HG03175 (cell line): ENCODE data around the gene ACACA.

ENCODE experiments used
- ATAC-seq: cut with Tn5 transposase; IDR thresholded peaks from one replicate; pipeline ENCODE4 v1.9.1; 2021; ENCODE audit warnings: mild to moderate bottlenecking, moderate library complexity; ENCODE audit not compliant: unreplicated experiment

The ACACA gene

GRCh38 chr17:37142294-37142896, 264.2 kb downstream of the ACACA start:
- ATAC-seq = no peak

DNA sequence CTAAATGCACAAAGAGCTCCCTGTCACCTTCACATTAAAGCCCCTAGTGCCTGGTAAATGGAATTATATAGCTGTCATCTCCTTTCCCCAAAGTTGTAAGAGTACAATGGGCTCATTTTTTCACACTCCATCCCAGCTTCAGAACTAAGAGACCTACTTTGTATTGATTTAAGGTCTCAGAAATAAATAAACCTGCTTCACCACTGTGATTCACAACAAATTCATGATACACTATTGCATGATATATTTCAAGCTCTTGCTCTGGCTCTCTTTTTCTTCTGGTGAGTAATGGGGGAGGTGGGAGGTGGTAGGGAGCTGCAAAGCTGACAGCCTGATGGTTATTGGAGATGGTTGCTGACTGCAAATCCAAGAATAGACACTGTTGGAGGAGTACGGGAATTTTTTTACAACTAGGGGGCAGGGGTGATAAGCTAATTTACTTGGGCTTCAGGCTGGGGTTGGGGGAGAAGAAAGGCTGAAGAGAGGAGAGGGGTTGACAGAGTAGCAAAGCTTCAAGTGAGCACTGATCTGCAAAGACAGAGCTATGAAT, 268.0 kb downstream of the ACACA start:
- no peak for ATAC-seq

DNA sequence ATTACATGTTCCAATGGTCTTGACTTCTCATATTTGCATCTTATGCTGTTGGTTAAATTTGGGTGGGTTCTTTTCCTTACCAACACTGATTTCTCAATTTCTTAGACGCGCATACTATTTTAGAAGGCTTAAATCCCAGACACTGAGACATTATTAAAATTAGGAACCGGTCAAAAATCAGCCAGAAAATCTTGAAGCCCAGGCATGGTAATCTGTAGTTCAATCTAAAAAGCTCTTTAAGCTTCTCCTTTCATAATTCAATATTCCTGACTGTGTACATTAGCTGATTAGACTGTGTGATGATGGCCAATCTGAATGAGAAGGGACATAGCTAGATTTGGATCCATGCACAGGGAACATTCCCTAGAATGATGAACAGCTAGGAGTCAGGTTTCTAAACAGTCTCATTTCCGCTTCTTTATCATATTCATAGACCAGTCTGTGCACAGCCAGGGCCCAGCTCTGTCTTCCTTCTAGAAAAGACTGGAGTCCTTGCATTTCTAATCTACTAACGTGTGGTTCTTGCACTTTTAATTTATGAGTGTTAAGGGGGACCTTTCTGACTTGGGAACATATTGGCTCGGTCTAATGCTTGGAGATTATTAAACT, 268.6 kb downstream of the ACACA start:
- no peak for ATAC-seq

DNA sequence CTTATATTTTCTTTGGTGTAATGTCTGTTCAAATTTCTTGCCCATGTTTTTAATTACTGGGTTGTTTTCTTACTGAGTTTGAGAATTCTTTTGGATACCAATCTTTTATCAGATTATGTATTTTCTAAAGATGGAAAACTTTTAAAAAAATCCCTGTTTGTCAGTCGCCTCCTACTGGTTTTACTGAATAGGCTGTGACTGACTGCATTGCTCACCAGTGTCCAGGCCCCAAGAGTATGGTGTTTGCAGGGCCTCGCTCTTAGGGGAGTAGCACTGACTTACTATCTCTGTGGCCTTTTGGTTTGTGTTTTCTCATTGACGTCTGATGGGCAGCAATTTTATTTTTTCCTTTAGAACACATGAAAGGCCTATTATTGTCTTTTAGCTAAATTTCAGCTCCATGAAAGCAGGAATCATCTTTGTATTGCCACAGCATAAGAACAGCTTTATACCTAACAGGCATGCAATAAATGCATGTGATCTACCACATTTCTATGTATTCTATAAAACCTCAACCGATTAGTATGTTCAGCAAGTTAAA, 269.5 kb downstream of the ACACA start:
- no peak for ATAC-seq

DNA sequence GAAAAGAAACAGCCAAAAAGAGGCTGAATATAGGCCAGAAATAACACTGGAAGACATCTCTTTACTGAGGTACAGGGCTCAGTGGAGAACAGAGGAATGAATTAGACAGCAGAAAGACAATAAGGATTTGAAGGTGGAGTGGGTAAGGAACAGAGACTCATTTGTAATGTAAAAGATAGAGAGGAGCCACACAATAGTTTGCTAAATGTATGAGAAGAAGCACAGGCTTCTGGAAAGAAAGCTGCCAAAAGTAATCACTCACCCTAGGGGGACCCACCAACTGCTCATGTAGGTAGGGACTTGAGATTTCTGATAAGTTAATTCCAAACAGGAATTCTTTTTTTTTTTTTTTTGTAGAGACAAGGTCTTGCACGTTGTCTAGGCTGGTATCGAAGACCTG, 271.1 kb downstream of the ACACA start:
- ATAC-seq = no peak

GRCh38 chr17:37134050-37134449, 272.6 kb downstream of the ACACA start:
- no peak for ATAC-seq

GRCh38 chr17:37133136-37133535, 273.5 kb downstream of the ACACA start:
- no peak for ATAC-seq

DNA sequence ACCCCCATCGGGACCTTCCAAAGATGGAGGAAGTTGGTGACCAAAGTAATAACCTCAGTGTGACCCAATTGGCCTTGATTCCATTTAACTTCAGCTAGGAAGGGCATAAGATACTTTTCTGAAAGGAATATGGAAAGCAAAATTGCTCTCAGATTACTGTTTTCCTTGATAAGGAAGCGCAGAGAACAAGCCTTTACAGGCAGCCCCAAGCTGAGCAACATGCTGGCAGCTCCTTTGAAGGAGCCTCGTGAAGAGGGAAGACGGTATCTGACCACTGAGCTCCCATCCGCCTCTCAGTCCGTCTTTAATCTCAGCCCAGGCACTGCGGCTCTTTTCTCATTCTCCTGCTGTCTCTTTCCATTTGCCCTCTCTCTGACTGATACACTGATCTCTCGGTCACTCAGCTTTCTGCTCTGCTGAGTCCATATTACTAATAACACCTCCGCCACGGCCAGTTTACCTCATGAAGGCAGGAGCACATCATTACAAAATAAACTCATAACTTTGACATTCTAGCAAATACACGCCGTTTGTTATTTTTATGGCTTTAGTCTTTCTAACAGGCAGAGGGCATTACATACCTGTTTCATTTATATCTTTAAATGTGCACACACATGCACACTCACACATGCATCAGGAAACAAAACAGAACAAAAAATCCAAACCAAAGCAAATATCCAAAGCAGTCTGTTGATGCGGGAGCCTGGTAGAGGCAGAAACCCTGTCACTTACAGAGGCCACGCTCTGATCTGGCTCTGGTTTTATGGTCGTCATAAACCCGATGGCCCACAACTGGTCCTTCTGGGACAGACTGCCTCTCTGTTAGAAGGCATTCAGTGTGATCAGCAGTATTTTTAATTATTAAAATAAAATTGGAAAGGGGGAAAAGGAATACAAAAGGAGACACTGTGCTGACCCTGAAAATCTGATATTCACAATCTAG, 274.7 kb downstream of the ACACA start:
- ATAC-seq = no peak

GRCh38 chr17:37130984-37131446, 275.6 kb downstream of the ACACA start:
- ATAC-seq = no peak

GRCh38 chr17:37124821-37125173, 281.8 kb downstream of the ACACA start:
- no peak for ATAC-seq

DNA sequence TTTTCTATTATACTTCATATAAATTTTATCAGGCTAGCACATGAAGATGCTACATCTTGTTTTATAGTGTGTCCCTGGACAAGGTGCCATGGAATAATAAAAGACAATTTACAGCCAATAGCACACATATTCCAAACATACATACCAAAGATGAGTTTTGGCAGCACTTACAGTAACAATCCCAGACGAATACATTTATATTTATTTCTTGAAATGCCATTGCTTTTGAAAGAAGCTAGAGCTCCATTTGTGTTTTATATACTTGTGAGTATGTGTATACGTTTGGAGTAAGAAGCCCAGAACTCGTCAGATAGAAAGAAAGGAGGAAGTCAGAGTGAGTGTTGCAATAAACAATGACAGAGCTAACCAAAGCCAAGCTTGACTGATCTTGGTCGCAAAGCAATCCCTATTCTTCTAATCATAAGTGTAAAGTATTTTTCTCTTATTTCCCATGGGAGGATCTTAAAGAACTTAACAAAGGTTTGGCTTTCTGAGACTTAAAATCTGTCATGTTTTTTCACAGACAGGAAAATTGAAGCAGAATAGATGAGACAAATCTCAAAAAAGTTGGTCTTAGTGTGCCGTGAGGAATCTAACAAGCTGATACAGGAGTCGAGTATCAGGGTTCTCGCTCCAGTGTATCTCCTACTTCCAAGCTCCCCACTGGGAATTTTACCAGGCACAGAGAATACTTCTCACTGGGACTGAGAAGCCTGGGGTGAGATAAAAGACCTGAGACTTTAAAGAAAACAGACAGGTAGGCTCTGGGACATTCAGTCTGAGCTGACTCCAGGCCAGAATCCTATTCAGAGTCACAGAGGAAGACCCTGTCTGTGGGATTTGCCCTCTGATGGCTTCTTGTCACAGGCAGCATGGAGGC, 282.5 kb downstream of the ACACA start:
- no peak for ATAC-seq

DNA sequence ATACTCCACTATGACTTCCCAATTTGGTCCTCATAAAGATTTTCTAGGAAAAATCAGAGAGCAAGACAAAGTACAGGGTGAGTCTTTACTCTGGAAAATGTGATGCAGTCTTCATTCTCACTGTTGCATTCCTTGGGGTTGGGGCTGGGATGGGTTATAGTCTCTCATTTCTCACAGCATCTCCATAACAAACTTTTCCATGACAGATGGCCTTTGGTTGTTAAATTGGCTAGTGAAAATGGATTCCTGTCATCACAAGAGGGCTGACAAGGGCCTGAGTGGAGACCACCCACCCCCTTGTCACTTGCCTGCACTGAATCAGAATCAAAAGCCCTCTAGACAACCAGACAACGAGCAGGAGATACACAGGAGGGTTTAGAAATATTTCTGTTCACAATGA, 283.2 kb downstream of the ACACA start:
- no peak for ATAC-seq

DNA sequence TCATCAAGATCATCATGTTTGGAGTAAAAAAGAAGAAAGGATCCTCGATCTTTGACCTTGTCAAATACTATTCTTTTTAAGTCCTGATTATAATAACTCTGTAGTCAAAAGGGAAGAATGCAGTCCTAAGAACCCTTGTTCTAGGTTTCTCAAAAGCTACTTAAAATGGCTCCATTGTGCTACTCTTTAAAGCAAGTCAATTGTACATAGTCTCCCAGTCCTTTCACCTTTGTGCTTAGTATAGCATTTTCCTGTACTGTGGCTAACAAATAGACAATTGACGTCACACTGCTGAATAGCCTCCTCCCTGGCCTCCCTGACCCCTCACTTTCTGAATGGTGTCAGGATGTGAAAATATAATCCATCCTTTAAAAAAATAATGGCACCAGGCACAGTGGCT, 285.0 kb downstream of the ACACA start:
- no peak for ATAC-seq

- no peak for ATAC-seq
These were observed 288.1 kb downstream of the ACACA start for GRCh38 chr17:37118366-37119137.

DNA sequence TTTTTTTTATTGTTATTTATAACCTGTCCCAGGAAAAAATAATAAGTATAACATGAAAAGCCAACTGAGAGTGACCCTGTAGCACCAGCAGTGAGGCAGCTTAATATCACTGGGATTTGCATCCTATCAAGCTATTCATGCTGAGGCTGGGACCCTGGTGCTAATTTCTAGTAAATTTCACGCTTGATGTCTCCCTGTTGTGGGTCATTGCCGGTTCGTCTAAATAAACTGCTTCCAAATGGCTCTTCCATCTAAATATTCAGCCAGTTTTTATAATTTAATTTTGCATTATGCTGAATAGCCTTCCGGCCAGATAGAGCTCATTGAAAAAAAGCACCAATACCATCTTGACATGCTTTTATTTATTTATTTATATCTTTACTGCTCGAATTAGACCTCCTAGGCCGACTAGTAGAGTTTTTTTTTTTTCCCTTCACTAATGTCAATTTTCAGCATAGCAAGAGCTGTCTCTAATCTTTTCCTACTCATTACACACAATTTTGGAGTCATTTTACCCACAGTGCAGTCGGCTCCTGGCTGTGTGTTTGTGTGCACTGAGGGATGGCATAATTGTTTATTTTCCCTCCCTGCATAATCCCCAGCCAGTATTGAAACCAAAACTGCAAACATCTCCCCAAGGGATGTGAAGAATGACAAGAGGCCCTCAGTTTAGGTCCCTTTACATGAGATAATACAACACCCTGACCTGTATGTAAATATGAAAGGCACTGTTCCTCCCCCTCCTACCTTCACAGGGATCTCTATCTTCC, 289.1 kb downstream of the ACACA start:
- no peak for ATAC-seq

- ATAC-seq = no peak
These were observed 289.9 kb downstream of the ACACA start for GRCh38 chr17:37116671-37117185.

- ATAC-seq = no peak
These were observed 295.3 kb downstream of the ACACA start for GRCh38 chr17:37111329-37111728.

- ATAC-seq = no peak
These were observed 295.9 kb downstream of the ACACA start for GRCh38 chr17:37110746-37111145.
